Measurements from ENCODE around the gene INSL4. TPM values are rescaled to one million over a fixed set of nuclear protein-coding genes. Genes with fewer than 3 reads are reported as not detected.

Gene INSL4
- total RNA-seq, result not detected in 2 replicates

GRCh38 chr9:5231212-5231611, at the start of gene INSL4:
TSS of gene INSL4 (plus strand) at chr9:5231419. CDS start at chr9:5231524, 105 bp downstream.

GRCh38 chr9:5185220-5185840, 45.9 kb upstream of the INSL4 start, which contains the start of gene INSL6:
TSS of gene INSL6 (minus strand) at chr9:5185639. CDS start at chr9:5185602, 37 bp downstream.

Other genes starting within 250 kb of the INSL4 start
- 4.7 and 10.9 TPM in 2 replicates for gene JAK2, start 246.1 kb upstream of the INSL4 start, total RNA-seq
- gene INSL6, start 45.8 kb upstream of the INSL4 start, total RNA-seq, result not detected in 2 replicates
- not detected in 2 replicates for gene RLN2, start 73.3 kb downstream of the INSL4 start, total RNA-seq
- gene RLN1, start 108.5 kb downstream of the INSL4 start, total RNA-seq, result not detected in 2 replicates
- gene PLGRKT, start 206.5 kb downstream of the INSL4 start, total RNA-seq, result 13.9 and 19.8 TPM in 2 replicates
- 2.9 and 5.1 TPM in 2 replicates for gene CD274, start 219.1 kb downstream of the INSL4 start, total RNA-seq

Measured in cardiac atrium fibroblast (primary cell).